HCT116 (cell line): Measurements from ENCODE around the gene HECW1.

Experiments
- CTCF ChIP-seq, 3 experiments: fragments of 200-600 bp in 1 of 3; sonication (generic) in 1 of 3; IDR thresholded peaks in 2 of 3; conservative IDR thresholded peaks in 1 of 3; 2 replicates each; pipeline ENCODE4 v1.5.1; 2012 to 2017; ENCODE audit warnings: low read depth in 2 of 3, low read length in 2 of 3, antibody characterized with exemption in 1 of 3, borderline replicate concordance in 1 of 3, control low read depth in 1 of 3, mild to moderate bottlenecking in 1 of 3, mixed read lengths in 1 of 3, mixed run types in 1 of 3, moderate library complexity in 1 of 3; ENCODE audit not compliant: insufficient read depth in 1 of 3
- ELF1 ChIP-seq: IDR thresholded peaks from 2 replicates; pipeline ENCODE4 v1.6.1; 2012; ENCODE audit warnings: low read depth, borderline replicate concordance
- EZH2 ChIP-seq: fragments of 200-600 bp; sonication (generic); IDR thresholded peaks from 2 replicates; pipeline ENCODE4 v1.6.1; 2017; ENCODE audit warnings: antibody characterized with exemption, mixed run types
- MAX ChIP-seq: IDR thresholded peaks from 2 replicates; pipeline ENCODE4 v1.6.1; 2012
- POLR2A ChIP-seq: IDR thresholded peaks from 2 replicates; pipeline ENCODE4 v1.7.0; 2011; ENCODE audit warnings: borderline replicate concordance; ENCODE audit not compliant: insufficient read depth, insufficient read length; ENCODE audit errors: extremely low read depth
- POLR2AphosphoS5 ChIP-seq: IDR thresholded peaks from 2 replicates; pipeline ENCODE4 v1.6.1; 2011; ENCODE audit warnings: mild to moderate bottlenecking, low read depth, low read length, moderate library complexity
- SIN3A ChIP-seq: IDR thresholded peaks from 2 replicates; pipeline ENCODE4 v1.6.1; 2012; ENCODE audit warnings: low read depth
- ZBTB33 ChIP-seq: IDR thresholded peaks from 2 replicates; pipeline ENCODE4 v1.6.1; 2011; ENCODE audit warnings: mild to moderate bottlenecking, low read length, moderate library complexity; ENCODE audit not compliant: insufficient replicate concordance; ENCODE audit errors: extremely low read depth

GRCh38 chr7:43496596-43496995, 384.1 kb downstream of the HECW1 start:
- TF ChIP-seq CTCF (IDR thresholded peaks at IDR 0.05 in 2 of 3, conservative IDR thresholded peaks at IDR 0.05 in 1 of 3; ENCODE audit: borderline replicate concordance in 1 of 3, insufficient read depth in 1 of 3, low read depth in 2 of 3, low read length in 2 of 3) (no peak), POLR2A (no peak), MAX (no peak), POLR2AphosphoS5 (no peak), SIN3A (no peak), EZH2 (no peak), ZBTB33 (no peak), ELF1 (no peak)
